HT1080 (cell line): Measurements from ENCODE around the gene HIBADH. TPM values are rescaled to one million over a fixed set of nuclear protein-coding genes. Genes with fewer than 3 reads are reported as not detected.
"Not testable (repeated sequence)": the region's sequence is repeated elsewhere in the genome, so short reads cannot be mapped to it uniquely, and the experiment has no call there.

Experiments used
- DNase-seq: peaks from one replicate; pipeline ENCODE4 v3.0.0-alpha.2; 2015; ENCODE audit warnings: low read depth
- total RNA-seq: library from RNA; depleted of rRNA; stranded (reverse); fragments of >200 nt; shearing (Covaris generic); gene quantifications from 2 replicates; pipeline ENCODE4 v1.2.3, GENCODE V29; 2014

Gene HIBADH
- total RNA-seq, 1 experiment from 2014 or later = 36.8 TPM

- DNase-seq = no peak
These were observed 17.9 kb upstream of the HIBADH start for GRCh38 chr7:27680610-27681009.

GRCh38 chr7:27678617-27679260, 16.1 kb upstream of the HIBADH start:
- peak; percentile 74 for DNase-seq

GRCh38 chr7:27677912-27678612, 15.4 kb upstream of the HIBADH start:
- peak; percentile 97 for DNase-seq

- not testable (repeated sequence) for DNase-seq
These were observed 11.4 kb upstream of the HIBADH start for GRCh38 chr7:27674126-27674525.

GRCh38 chr7:27671675-27672074, 9.0 kb upstream of the HIBADH start:
- DNase-seq = no peak

GRCh38 chr7:27670676-27671075, 8.0 kb upstream of the HIBADH start:
- peak; percentile 27 for DNase-seq

GRCh38 chr7:27670177-27670576, 7.5 kb upstream of the HIBADH start:
- no peak for DNase-seq

- no peak for DNase-seq
These were observed 2.8 kb upstream of the HIBADH start for GRCh38 chr7:27665531-27665930.

- no peak for DNase-seq
These were observed 1.3 kb upstream of the HIBADH start for GRCh38 chr7:27663989-27664331.

- peak; percentile 43 for DNase-seq
These were observed 733 bp downstream of the HIBADH start for GRCh38 chr7:27661811-27662489.

- DNase-seq = no peak
These were observed 6.0 kb downstream of the HIBADH start for GRCh38 chr7:27656724-27657123.

- no peak for DNase-seq
These were observed 7.5 kb downstream of the HIBADH start for GRCh38 chr7:27655184-27655583.

GRCh38 chr7:27652518-27652917, 10.2 kb downstream of the HIBADH start:
- DNase-seq = no peak

- no peak for DNase-seq
These were observed 11.0 kb downstream of the HIBADH start for GRCh38 chr7:27651702-27652101.

GRCh38 chr7:27650283-27650682, 12.4 kb downstream of the HIBADH start:
- DNase-seq = no peak

- DNase-seq = no peak
These were observed 15.2 kb downstream of the HIBADH start for GRCh38 chr7:27647489-27647888.

GRCh38 chr7:27647046-27647445, 15.6 kb downstream of the HIBADH start:
- DNase-seq = peak; percentile 74

GRCh38 chr7:27642271-27642670, 20.4 kb downstream of the HIBADH start:
- DNase-seq = no peak

- peak; percentile 66 for DNase-seq
These were observed 21.0 kb downstream of the HIBADH start for GRCh38 chr7:27641581-27642230.

- DNase-seq = peak; percentile 93
These were observed 21.7 kb downstream of the HIBADH start for GRCh38 chr7:27640884-27641574.

- DNase-seq = no peak
These were observed 22.8 kb downstream of the HIBADH start for GRCh38 chr7:27639851-27640250.
